Esophagus (tissue), 2 donors: ENCODE data around the gene CIAO2A. TPM values are rescaled to one million over a fixed set of nuclear protein-coding genes. Genes with fewer than 3 reads are reported as not detected.
A peak's percentile ranks its signal among the peaks of the same experiment; 100 is the strongest.
"Not testable (repeated sequence)": the region's sequence is repeated elsewhere in the genome, so short reads cannot be mapped to it uniquely, and the experiment has no call there.

ENCODE experiments used
- H3K27ac ChIP-seq, 2 donors: one replicate each; pipeline ENCODE4 v1.5.1; 2013; ENCODE audit warnings: low read depth in 2 of 2, mild to moderate bottlenecking in 2 of 2, inconsistent platforms in 1 of 2, low read length in 1 of 2, moderate library complexity in 1 of 2
- H3K27me3 ChIP-seq, 2 donors: one replicate each; pipeline ENCODE4 v1.6.1; 2013; ENCODE audit warnings: low read length in 2 of 2, control low read depth in 1 of 2, mild to moderate bottlenecking in 1 of 2; ENCODE audit not compliant: insufficient read depth in 2 of 2, control insufficient read depth in 1 of 2
- H3K36me3 ChIP-seq, 2 donors: one replicate each; pipeline ENCODE4 v1.6.1; 2013; ENCODE audit warnings: low read length in 1 of 2; ENCODE audit not compliant: control insufficient read depth in 2 of 2, insufficient read depth in 2 of 2
- H3K4me1 ChIP-seq, 2 donors: one replicate each; pipeline ENCODE4 v1.6.1; 2013; ENCODE audit warnings: low read length in 1 of 2; ENCODE audit not compliant: control insufficient read depth in 2 of 2, insufficient read depth in 2 of 2
- H3K4me3 ChIP-seq, 2 donors: one replicate each; pipeline ENCODE4 v1.5.1; 2013; ENCODE audit warnings: low read length in 2 of 2, mild to moderate bottlenecking in 2 of 2, low read depth in 1 of 2, moderate library complexity in 1 of 2
- H3K9me3 ChIP-seq, 2 donors: one replicate each; pipeline ENCODE4 v1.6.1; 2013; ENCODE audit warnings: mild to moderate bottlenecking in 2 of 2, low read depth in 1 of 2, low read length in 1 of 2, moderate library complexity in 1 of 2; ENCODE audit not compliant: control insufficient read depth in 2 of 2, insufficient read depth in 1 of 2
- whole genome bisulfite sequencing, 2 donors: extraction: QIAGEN DNeasy Blood & Tissue Kit; methylation state at CpG; one replicate each; pipeline ENCODE4 v1.1.7; 2013; 5-methylcytosine and 5-hydroxymethylcytosine counted together
- polyA plus RNA-seq, 2 donors: library from polyadenylated mRNA; stranded (reverse); fragments of 200-250 nt; gene quantifications; one replicate each; pipeline ENCODE4 v1.2.3, GENCODE V29; 2013
- donor health status: healthy with polysubstance abuse.
- donor health status: Bipolar disorder and iron deficiency.

Gene CIAO2A
- polyA plus RNA-seq, 2 donors = 39.0 to 65.7 TPM

DNA sequence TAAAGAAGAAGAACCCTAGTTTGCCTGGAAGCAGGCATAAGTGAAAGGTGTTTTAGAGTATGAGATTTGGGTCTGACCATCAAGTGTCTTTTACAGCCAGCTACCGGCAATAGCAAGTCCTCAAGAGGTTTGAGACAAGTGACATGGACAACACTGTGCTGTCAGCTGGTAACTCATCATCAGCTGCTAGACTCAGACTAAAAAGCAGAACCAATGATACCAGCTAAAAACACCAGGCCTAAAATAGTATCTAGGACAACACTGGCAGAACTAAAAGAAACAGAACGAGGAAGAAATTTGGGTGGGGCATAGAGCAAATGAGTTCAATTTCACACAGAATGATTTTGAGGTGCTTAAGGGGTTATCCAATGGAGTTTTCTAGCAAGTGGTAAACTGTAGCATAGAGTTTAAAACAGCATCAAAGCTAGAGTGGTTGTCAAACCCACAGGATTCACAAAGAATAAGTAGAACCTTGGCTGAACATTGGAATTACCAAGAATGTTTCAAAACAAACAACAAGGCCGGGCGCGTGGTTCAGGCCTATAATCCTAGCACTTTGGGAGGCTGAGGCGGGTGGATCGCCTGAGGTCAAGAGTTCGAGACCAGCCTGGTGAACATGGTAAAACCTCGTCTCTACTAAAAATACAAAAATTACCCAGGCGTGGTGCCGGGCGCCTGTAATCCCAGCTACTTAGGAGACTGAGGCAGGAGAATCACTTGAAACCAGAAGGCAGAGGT, 3.9 kb downstream of the CIAO2A start:
- Histone ChIP-seq H3K27me3 (no peaks in the 10 kb centered on the region), H3K9me3 (no peaks in the 10 kb centered on the region), H3K27ac (no peak overlapping the region), H3K4me1 (peaks cover 0 to 2% of the 10 kb centered on the region in 2 donors), H3K4me3 (no peak overlapping the region), H3K36me3 (peaks cover 2 to 4% of the 10 kb centered on the region in 2 donors)
- WGBS, 2 donors = 82 to 84% methylated on average over 12 of the region's 12 CpGs

DNA sequence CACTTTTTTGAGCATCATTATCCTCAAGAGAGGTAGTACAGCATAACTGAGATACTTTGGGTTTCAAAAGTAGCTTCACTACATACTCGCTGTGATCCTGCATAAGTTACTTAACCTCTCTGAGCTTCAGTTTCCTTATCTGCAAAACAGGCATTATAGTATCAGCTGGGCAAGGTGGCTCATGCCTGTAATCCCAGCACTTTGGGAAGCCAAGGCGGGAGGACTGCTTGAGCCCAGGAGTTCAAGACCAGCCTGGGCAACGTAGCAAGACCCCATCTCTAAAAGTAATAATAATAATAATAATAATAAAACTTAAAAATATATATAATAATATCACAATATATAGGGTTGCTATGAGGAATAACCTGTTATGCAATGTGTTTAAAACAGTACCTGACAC, 10.9 kb downstream of the CIAO2A start:
- no peaks in the 10 kb centered on the region for H3K4me1 ChIP-seq
- H3K27me3 ChIP-seq = no peaks in the 10 kb centered on the region
- H3K27ac ChIP-seq = no peak overlapping the region
- no peaks in the 10 kb centered on the region for H3K36me3 ChIP-seq
- 78 to 83% methylated on average over 3 of the region's 3 CpGs for WGBS, 2 donors
- no peak overlapping the region for H3K4me3 ChIP-seq
- H3K9me3 ChIP-seq = no peaks in the 10 kb centered on the region

DNA sequence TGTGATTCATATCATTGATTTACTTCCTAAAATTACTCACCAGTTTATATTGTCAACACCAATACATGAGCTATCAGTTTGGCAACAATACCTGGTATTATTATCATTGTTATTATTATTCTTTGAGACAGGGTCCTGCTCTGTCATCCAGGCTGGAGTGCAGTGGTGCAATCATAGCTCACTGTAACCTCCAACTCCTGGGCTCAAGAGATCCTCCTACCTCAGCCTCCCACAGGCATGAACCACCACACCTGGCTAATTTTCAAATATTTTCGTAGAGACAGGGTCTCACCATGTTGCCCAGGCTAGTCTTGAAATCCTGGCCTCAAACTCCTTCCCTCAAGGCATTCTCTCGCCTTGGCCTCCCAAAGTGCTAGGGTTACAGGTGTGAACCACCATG, 20.1 kb downstream of the CIAO2A start:
- WGBS, 2 donors = 94 to 98% methylated on average over 2 of the region's 2 CpGs
- not testable (repeated sequence) for H3K4me3 ChIP-seq

DNA sequence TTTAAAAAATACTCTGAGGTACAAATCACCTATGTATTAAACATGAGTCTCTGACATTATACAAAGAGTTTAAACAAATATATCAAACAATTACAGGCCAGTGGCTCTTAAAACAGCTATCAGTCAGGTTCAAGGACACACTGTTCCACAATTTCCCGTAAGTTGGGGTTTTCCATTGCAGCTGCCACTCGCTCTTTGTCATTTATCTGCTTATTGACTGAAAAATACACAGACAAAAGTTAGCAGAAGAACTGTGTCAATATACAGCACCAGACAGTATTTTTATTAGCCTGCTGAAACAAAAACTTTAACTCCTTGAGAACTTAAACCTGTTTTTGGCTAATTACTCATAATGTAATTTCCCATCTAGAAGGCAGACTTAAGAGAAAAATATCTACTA, 20.8 kb downstream of the CIAO2A start:
- H3K4me3 ChIP-seq = no peak overlapping the region
- 86% methylated on average over 2 of the region's 2 CpGs for WGBS, 2 donors
- no peaks in the 10 kb centered on the region for H3K4me1 ChIP-seq
- peaks cover 0 to 3% of the 10 kb centered on the region in 2 donors for H3K36me3 ChIP-seq
- no peaks in the 10 kb centered on the region for H3K27me3 ChIP-seq
- no peak overlapping the region for H3K27ac ChIP-seq
- no peaks in the 10 kb centered on the region for H3K9me3 ChIP-seq

More for the DNA sequence above, 20.1 kb downstream of the CIAO2A start:
- H3K9me3 ChIP-seq, H3K27me3 ChIP-seq, H3K27ac ChIP-seq, H3K4me1 ChIP-seq, H3K36me3 ChIP-seq: not testable (repeated sequence)

DNA sequence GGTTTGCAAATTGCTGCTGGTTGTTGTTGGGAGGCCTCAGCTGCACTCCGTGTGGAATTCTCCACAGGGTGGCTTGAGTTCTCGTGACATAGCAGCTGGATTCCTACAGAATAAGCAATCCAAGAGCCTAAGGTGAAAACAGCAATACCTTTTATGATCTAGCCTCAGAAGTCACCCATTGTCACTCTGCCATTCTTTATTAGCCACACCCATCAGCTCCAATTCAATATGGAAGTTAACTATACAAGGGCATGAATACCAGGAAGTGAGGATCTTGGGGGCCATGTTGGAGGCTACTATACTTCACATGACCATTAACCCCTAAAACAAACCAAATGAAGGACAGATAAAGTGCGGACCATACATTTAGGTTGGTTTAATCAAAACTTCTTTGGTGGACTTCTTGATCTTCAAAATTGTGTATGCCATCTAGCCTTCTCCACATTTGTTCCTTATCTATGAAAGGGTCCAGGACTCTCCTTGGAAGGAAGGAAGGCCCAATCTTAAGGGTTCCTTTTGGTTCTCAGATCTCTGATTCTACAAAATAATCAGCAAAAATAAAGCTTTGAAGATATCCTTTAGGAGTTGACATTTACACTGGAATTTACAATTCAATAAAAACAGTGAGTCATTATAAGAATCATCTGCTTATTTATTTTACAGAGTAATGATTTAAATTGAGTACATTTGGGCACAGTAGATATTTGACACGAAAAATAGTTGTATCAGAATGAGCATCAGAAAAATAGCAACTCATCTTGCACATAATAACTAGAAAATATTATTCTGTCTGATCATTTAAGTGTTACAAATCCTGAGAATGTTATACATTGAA, 21.5 kb downstream of the CIAO2A start:
- Histone ChIP-seq H3K36me3 (peaks cover 0 to 3% of the 10 kb centered on the region in 2 donors), H3K9me3 (no peaks in the 10 kb centered on the region), H3K27ac (peak overlapping the region in 1 of 2 donors; percentile 71), H3K27me3 (no peaks in the 10 kb centered on the region), H3K4me3 (no peak overlapping the region), H3K4me1 (no peaks in the 10 kb centered on the region)
- WGBS, 2 donors = 91 to 94% methylated on average over 4 of the region's 4 CpGs

DNA sequence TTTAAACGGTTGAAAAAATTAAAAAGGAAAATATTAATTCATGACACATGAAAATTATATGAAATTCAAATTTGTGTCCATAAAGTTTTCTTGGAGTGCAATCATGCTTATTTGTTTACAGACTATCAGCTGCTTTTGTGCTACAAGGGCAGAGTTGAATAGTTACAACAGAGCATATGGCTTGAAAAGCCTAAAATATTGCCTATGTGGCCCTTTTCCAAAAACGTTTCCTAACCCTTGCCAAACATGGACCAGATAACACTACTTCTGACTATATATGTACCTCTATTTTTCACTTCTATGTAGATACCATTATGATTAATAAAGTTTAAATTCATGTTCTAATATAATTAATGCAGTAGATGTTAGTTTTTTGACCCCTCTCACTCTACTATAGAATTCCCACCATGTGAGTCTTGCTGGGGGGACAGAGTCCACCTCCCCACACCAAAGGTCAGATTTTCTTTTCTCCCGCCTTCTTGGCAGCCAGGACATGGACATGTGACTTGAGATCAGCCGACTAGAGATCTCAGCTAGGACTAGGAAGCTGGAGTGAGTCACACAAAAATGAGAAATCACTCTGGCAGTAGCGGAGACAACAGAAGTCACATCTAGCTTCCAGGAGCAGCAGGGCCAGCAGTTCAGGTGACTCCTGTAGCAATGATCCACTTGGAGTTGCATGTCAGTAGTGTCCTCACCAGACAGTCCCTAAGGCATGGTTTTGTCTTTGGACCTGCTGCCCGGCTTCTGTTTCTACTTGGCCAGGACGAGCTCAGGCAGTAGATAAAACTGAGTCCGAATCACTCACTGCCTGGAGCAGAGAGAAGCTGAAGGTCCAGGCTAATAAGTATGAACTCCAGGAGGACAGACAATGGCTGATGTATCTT, 22.4 kb downstream of the CIAO2A start:
- Histone ChIP-seq H3K4me3 (no peak overlapping the region), H3K27ac (peak overlapping the region in 1 of 2 donors; percentile 71), H3K9me3 (no peaks in the 10 kb centered on the region), H3K4me1 (no peaks in the 10 kb centered on the region), H3K36me3 (peaks cover 0 to 3% of the 10 kb centered on the region in 2 donors), H3K27me3 (no peaks in the 10 kb centered on the region)
- 44 to 55% methylated on average over 8 of the region's 8 CpGs for WGBS, 2 donors

DNA sequence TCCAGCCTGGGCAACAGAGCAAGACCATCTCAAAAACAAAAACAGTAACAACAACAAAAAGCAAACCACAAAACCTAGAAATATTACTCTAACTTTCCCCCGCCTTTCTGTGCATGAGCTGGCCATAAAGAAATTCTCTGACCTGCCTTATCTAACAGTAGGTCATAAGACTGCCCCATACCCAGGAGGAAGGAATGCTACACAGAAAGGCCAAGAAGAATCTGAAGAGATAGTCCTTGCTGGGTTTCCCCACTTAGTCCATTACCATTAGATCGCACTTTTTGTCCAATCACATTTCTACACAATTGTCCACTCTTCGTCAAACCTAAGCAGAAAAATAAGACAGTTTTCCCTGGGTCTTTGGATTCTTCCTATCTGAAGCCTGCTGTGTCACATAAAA, 23.5 kb downstream of the CIAO2A start:
- Histone ChIP-seq H3K27ac (no peak overlapping the region), H3K4me3 (no peak overlapping the region), H3K36me3 (peaks cover 0 to 3% of the 10 kb centered on the region in 2 donors), H3K4me1 (no peaks in the 10 kb centered on the region), H3K27me3 (no peaks in the 10 kb centered on the region), H3K9me3 (no peaks in the 10 kb centered on the region)
- 96% methylated on average over 3 of the region's 3 CpGs for WGBS, 2 donors

DNA sequence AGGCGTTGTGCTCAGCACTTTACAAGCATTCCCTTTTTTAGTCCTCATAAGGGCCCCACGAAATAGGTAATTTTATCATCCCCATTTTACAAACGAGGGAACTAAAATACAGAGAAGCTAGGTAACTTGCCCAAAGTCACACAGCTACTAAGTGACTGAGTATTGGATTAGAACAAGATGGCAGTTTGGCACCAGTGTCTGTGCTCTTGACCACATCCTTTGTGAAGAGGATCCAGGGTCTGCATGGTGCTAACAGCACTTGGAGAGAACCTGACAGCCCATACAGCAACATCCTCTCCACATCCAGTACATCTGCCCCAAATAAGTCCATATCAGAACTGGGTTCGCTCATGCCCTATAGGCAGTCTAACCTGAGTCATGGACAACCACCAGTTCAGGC, 25.5 kb downstream of the CIAO2A start:
- Histone ChIP-seq H3K4me1 (no peaks in the 10 kb centered on the region), H3K36me3 (peaks cover 0 to 3% of the 10 kb centered on the region in 2 donors), H3K27ac (no peak overlapping the region), H3K9me3 (no peaks in the 10 kb centered on the region), H3K27me3 (no peaks in the 10 kb centered on the region), H3K4me3 (no peak overlapping the region)
- 58% methylated on average over 4 of the region's 4 CpGs for WGBS, 2 donors

DNA sequence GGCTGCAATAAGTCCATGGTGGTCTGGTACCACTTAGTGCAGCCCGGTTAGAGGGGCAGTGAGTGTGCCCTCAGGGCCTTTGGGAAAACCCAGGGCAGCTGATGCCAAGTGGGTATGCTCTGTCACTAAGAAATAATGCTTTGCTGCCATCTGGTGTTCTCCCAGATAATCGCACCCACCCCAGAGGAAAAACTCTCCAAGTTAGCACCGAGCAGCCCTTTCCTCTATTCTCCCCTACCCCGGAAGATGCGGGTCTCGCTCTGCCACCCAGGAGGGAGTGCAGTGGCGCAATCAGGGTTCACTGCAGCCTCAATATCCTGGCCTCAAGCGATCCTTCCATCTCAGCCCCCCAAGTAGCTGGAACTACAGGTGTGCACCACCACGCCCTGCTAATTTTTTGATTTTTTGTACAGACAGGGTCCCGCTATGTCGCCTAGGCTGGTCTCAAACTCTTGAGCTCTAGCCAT, 26.0 kb downstream of the CIAO2A start:
- no peaks in the 10 kb centered on the region for H3K9me3 ChIP-seq
- no peak overlapping the region for H3K4me3 ChIP-seq
- no peaks in the 10 kb centered on the region for H3K27me3 ChIP-seq
- peaks cover 0 to 3% of the 10 kb centered on the region in 2 donors for H3K36me3 ChIP-seq
- no peaks in the 10 kb centered on the region for H3K4me1 ChIP-seq
- H3K27ac ChIP-seq = no peak overlapping the region
- WGBS, 2 donors = 18 to 20% methylated on average over 11 of the region's 11 CpGs
